Measurements from ENCODE around the gene MOG.

Gene MOG

GRCh38 chr6:29630315-29630714, 26.6 kb upstream of the MOG start:
- no peak for TF ChIP-seq CTCF (IDR thresholded peaks at IDR 0.05; ENCODE audit: low read depth, low read length)
- DNase-seq (ENCODE audit: extremely low read depth, low read depth): no peak

GRCh38 chr6:29631209-29631810, 25.6 kb upstream of the MOG start:
- no peak for TF ChIP-seq CTCF (IDR thresholded peaks at IDR 0.05; ENCODE audit: low read depth, low read length)
- DNase-seq (ENCODE audit: extremely low read depth, low read depth): no peak

GRCh38 chr6:29631860-29632731, 24.8 kb upstream of the MOG start:
- no peak for DNase-seq (ENCODE audit: extremely low read depth, low read depth)
- no peak for TF ChIP-seq CTCF (IDR thresholded peaks at IDR 0.05; ENCODE audit: low read depth, low read length)

GRCh38 chr6:29632789-29633533, 23.9 kb upstream of the MOG start, which contains the start of gene GABBR1:
Gene GABBR1 (minus strand): TSS chr6:29633183. CDS start chr6:29632385, 798 bp downstream.
- DNase-seq (ENCODE audit: extremely low read depth, low read depth): peak; percentile 75
- TF ChIP-seq CTCF (IDR thresholded peaks at IDR 0.05; ENCODE audit: low read depth, low read length): no peak

- TF ChIP-seq CTCF (IDR thresholded peaks at IDR 0.05; ENCODE audit: low read depth, low read length): no peak
- no peak for DNase-seq (ENCODE audit: extremely low read depth, low read depth)
These were observed 23.4 kb upstream of the MOG start for GRCh38 chr6:29633534-29633905.

GRCh38 chr6:29637247-29637646, 19.6 kb upstream of the MOG start:
- no peak for TF ChIP-seq CTCF (IDR thresholded peaks at IDR 0.05; ENCODE audit: low read depth, low read length)
- no peak for DNase-seq (ENCODE audit: extremely low read depth, low read depth)
